HG03108 (cell line): Measurements from ENCODE around the gene INTS6.

Experiments used
- ATAC-seq: cut with Tn5 transposase; IDR thresholded peaks from one replicate; pipeline ENCODE4 v1.9.1; 2021; ENCODE audit warnings: moderate library complexity; ENCODE audit not compliant: unreplicated experiment

Gene INTS6

DNA sequence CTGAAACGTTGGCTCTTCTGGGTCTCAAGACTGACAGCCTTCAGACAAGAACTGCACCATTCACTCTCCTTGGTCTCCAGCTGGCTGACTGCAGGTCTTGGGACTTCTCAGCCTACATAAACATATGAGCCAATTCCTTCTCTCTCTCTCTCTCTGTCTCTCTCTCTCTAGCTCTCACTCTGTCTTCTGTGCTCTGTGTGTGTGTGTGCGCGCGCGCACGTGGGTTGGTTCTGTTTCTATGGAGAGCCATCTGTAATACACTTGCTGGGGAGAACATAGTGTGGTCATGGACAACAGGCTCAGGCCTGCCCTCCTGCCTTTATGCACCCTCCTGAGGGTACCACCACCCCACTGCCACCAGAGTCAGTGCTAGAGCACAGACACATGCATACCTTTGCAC, 127.0 kb downstream of the INTS6 start:
- no peak for ATAC-seq

- ATAC-seq: no peak
These were observed 128.0 kb downstream of the INTS6 start for GRCh38 chr13:51324714-51325420.

DNA sequence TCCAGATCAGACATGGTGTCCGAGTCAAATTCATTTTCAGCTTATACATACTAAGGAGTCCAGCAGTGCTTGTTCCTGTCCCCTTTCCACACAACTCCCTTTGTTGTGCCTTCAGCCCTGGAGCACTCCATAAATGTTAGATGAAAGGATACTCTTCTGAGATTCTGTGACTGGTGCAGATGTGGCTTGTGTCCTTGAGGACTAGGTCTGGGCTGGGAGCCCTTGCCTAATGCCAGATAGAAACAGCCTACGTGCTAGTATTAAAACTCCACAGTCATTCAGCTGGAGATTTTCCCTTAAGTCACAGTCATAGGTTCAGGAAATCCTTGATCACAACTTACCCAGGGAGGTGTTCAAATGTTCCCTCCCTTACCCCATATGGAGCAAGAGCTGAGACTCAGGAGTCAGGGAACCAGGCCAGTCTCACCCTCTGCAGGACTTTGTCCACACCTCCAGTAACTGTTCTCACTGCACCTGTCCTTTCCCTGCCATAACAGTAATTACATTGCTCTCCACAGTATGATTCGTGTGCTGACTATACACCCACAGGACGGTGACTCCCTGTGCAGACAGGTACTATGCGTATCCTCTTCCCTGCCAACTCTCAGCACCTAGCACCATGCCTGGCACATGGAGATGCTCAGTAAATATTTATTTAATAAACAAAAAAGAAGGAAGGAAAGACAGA, 128.9 kb downstream of the INTS6 start:
- ATAC-seq: no peak

- no peak for ATAC-seq
These were observed 130.0 kb downstream of the INTS6 start for GRCh38 chr13:51322826-51323225.

GRCh38 chr13:51321836-51322235, 131.0 kb downstream of the INTS6 start:
- ATAC-seq: no peak

DNA sequence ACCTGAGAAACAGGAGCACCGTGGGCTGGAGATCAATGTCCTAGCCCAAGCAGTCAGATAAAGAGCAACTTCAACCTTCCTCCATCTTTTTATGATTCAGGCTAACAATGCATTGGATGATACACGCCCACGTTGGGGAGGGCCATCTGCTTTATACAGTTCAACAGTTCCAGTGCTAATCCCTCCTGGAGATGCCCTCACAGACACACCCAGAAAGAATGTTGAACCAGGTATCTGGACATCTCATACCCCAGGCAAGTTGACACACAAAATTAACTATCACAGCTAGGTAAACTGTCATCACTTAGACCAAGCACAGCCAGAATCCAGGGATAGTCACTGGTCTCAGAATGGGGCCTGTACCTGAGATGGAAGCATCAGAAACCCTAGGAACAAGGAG, 134.0 kb downstream of the INTS6 start:
- no peak for ATAC-seq

DNA sequence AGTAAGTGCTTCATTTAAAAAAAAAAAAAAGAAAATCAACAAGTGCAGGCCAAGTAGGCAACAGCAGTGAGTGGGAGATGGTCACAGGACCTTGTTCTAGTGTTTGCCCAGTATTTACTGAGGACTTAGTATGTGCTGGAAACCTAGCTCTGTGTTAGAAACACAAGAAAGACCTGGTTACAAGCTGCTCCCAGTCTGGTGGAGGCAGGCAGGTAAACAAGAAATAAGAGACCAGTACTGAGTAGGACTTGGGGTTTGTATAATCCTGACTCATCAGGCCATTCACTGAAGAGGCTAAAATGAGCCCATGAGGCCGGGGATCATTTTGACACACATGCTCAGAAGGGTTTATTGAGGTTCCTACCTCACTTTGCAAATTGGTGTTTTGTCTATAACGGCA, 134.8 kb downstream of the INTS6 start:
- no peak for ATAC-seq

DNA sequence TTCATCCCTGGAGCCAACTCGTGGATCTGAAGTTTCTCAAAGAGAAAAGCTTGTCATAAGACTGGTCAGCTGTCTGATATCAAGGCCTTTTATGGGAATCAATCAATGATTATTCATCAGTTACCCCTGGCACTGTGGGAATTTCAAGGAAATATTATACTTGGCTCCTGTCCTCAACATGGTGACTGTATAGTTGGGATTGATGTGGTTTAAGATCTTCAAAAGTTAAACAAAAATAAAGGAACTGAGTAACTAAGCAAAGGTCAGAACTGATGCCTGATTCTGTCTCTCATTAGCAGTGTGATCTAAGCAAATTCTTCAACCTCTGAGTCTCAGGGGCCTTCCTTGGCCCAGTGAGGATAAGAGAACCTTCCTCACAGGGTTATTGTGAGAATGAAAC, 135.6 kb downstream of the INTS6 start:
- ATAC-seq: no peak

- ATAC-seq: no peak
These were observed 139.2 kb downstream of the INTS6 start for GRCh38 chr13:51313619-51314018.

- ATAC-seq: no peak
These were observed 140.8 kb downstream of the INTS6 start for GRCh38 chr13:51311957-51312520.
